ENCODE measurements around the gene TLR3. TPM values are rescaled to one million over a fixed set of nuclear protein-coding genes. Genes with fewer than 3 reads are reported as not detected.
"Not testable (repeated sequence)": the region's sequence is repeated elsewhere in the genome, so short reads cannot be mapped to it uniquely, and the experiment has no call there.

The TLR3 gene
- total and polyA plus RNA-seq, 7 donors, result 0.49 to 4.0 (median 1.0) TPM

DNA sequence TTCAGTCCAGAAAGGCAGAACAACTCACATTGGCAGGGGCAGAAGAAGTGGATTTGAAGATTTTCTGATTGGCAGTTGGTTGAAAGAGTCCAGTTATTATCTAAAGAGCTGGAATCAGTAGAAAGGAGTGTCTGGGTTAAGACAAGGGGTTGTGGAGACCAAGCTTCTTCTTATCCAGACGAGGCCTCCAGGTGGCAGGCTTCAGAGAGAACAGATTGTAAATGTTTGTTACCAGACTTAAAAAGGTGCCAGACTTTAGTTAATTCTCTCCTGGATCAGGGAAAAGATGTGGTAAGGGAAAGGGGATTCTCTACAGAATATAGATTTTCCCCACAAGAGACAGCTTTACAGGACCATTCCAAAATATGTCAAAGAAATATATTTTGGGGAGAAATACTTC, 36.7 kb upstream of the TLR3 start:
- DNase-seq, result no peak
- intact Hi-C loops (cut with DNase I), result loop anchor here in 1 of 2 donors (10.0 kb wide), 1 partner anchor 827 kb away; the partner anchor contains the start of genes CFAP97 and SNX25
- 52 to 72% (median 70%) methylated on average over 1 of the region's 1 CpG for WGBS, 3 donors

DNA sequence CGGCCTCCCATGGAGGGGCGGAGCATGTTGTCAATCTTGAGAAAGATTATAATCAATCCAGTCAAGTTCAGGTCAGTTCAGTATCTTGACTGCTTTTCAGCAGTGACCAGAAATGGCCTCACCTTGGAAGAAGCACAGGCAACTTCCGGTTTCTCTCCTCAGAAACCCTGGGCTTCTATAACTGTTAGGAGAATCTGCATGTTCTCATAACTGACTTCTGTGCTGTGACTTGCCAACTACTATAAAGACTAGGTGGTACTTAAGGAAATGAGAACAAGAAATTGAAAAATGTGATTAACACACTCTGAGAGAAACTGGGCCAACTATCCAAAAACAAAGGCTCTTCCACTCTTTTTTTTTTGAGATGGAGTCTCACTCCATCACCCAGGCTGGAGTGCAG, 35.9 kb upstream of the TLR3 start:
- WGBS, 3 donors, result 62 to 97% (median 91%) methylated on average over 3 of the region's 3 CpGs
- intact Hi-C loops (cut with DNase I), result loop anchor here in 1 of 2 donors (10.0 kb wide), 1 partner anchor 828 kb away; the partner anchor contains the start of genes CFAP97 and SNX25
- H3K36me3 ChIP-seq (ENCODE audit: insufficient read depth in 1 of 2, low read depth in 1 of 2), result no peaks in the 10 kb centered on the region
- TF ChIP-seq, protein P1, sequence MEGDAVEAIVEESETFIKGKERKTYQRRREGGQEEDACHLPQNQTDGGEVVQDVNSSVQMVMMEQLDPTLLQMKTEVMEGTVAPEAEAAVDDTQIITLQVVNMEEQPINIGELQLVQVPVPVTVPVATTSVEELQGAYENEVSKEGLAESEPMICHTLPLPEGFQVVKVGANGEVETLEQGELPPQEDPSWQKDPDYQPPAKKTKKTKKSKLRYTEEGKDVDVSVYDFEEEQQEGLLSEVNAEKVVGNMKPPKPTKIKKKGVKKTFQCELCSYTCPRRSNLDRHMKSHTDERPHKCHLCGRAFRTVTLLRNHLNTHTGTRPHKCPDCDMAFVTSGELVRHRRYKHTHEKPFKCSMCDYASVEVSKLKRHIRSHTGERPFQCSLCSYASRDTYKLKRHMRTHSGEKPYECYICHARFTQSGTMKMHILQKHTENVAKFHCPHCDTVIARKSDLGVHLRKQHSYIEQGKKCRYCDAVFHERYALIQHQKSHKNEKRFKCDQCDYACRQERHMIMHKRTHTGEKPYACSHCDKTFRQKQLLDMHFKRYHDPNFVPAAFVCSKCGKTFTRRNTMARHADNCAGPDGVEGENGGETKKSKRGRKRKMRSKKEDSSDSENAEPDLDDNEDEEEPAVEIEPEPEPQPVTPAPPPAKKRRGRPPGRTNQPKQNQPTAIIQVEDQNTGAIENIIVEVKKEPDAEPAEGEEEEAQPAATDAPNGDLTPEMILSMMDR (IDR thresholded peaks at IDR 0.05), result no peak
- ATAC-seq, result no peak
- no peaks in the 10 kb centered on the region for H3K27me3 ChIP-seq (ENCODE audit: insufficient read depth in 3 of 3, low read length in 2 of 3)
- no peaks in the 10 kb centered on the region for H3K9me3 ChIP-seq
- no peak for DNase-seq
- H3K4me3 ChIP-seq, result no peak overlapping the region
- H3K27ac ChIP-seq, result no peak overlapping the region
- H3K4me1 ChIP-seq, result peaks cover 20% of the 10 kb centered on the region

More for the DNA sequence above, 36.7 kb upstream of the TLR3 start:
- H3K36me3 ChIP-seq (ENCODE audit: insufficient read depth in 1 of 2, low read depth in 1 of 2), result no peaks in the 10 kb centered on the region
- H3K27me3 ChIP-seq (ENCODE audit: insufficient read depth in 3 of 3, low read length in 2 of 3), result no peaks in the 10 kb centered on the region
- no peaks in the 10 kb centered on the region for H3K9me3 ChIP-seq
- H3K27ac ChIP-seq, result no peak overlapping the region
- no peak overlapping the region for H3K4me3 ChIP-seq
- no peak for ATAC-seq
- peaks cover 20% of the 10 kb centered on the region for H3K4me1 ChIP-seq
- TF ChIP-seq, protein P1 (IDR thresholded peaks at IDR 0.05), result no peak

DNA sequence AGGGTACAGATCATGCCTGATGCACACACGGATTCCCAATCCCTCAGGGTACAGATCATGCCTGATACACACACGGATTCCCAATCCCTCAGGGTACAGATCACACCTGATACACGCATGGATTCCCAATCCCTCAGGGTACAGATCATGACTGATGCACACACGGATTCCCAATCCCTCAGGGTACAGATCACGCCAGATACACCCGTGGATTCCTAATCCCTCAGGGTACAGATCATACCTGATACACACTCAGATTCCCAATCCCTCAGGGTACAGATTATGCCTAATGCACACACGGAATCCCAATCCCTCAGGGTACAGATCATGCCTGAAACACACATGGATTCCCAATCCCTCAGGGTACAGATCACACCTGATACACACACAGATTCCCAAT, 34.3 kb upstream of the TLR3 start:
- H3K4me3 ChIP-seq; DNase-seq; H3K9me3 ChIP-seq; ATAC-seq; H3K36me3 ChIP-seq (ENCODE audit: insufficient read depth in 1 of 2, low read depth in 1 of 2); H3K27ac ChIP-seq; H3K27me3 ChIP-seq (ENCODE audit: insufficient read depth in 3 of 3, low read length in 2 of 3): not testable (repeated sequence)
- intact Hi-C loops (cut with DNase I), result loop anchor here (5.0 to 10.0 kb wide), 2 partner anchors 562 to 830 kb away; partner anchors contain the start of genes CCDC110 (in 1 of the 2), CFAP97 (in 1 of the 2) and SNX25 (in 1 of the 2)
- peaks cover 14% of the 10 kb centered on the region for H3K4me1 ChIP-seq
- 90 to 97% (median 91%) methylated on average over 7 of the region's 7 CpGs for WGBS, 3 donors

DNA sequence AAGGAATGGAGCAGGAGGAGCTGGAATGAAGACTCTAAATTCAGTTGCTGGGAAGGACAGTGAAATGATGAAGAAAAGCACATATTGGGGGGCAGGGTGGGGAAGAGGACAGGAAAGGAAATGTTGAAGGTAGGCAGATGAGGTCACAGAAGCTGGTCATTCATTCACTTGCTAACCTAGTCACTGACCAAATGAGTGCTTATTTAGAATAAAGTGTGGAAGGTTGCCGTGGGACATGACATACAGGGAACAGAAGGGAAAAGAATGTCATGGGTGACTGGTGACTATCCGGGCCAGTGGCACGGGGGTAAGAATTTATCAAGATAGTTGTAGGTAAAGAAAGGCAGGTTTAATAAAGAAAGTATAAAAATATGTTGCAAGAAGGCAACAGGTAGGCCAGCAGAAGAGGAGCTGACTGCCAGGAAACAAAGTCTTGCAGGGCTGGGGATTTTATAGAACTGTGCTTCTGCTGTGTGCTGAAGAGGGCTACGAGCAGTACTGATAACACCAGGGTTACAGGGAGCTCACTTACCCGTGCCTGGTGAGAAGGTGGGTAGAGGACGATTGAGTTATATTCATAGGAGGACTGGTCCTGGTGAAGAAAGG, 31.9 kb upstream of the TLR3 start:
- H3K27ac ChIP-seq, result no peak overlapping the region
- ATAC-seq (no peak), DNase-seq (no peak)
- TF ChIP-seq, protein P1 (IDR thresholded peaks at IDR 0.05), result no peak
- WGBS, 3 donors, result 89 to 95% (median 93%) methylated on average over 6 of the region's 6 CpGs
- H3K9me3 ChIP-seq, result no peaks in the 10 kb centered on the region
- no peaks in the 10 kb centered on the region for H3K27me3 ChIP-seq (ENCODE audit: insufficient read depth in 3 of 3, low read length in 2 of 3)
- no peaks in the 10 kb centered on the region for H3K4me1 ChIP-seq
- intact Hi-C loops (cut with DNase I), result loop anchor here (2.0 to 10.0 kb wide), 3 partner anchors 398 to 832 kb away; partner anchors contain the start of genes CCDC110 (in 1 of the 2), CFAP97 (in 1 of the 2) and SNX25 (in 1 of the 2)
- no peaks in the 10 kb centered on the region for H3K36me3 ChIP-seq (ENCODE audit: insufficient read depth in 1 of 2, low read depth in 1 of 2)
- no peak overlapping the region for H3K4me3 ChIP-seq

Data from psoas muscle (tissue), 8 donors.